Activated CD4-positive, alpha-beta T cell treated with anti-CD3 and anti-CD28 coated beads, Interleukin-2, amount 10 ng/mL, durations not matched to agents 24 days and 14 days (primary cell): Measurements from ENCODE around the gene CERS2. TPM values are rescaled to one million over a fixed set of nuclear protein-coding genes. Genes with fewer than 3 reads are reported as not detected.
"Not testable (repeated sequence)": the region's sequence is repeated elsewhere in the genome, so short reads cannot be mapped to it uniquely, and the experiment has no call there.

ENCODE experiments used
- DNase-seq: peaks from one replicate; pipeline ENCODE4 v3.0.0; 2022
- H3K27ac Mint-ChIP-seq: one replicate; pipeline ENCODE4 v1.8.0; 2022; ENCODE audit warnings: mild to moderate bottlenecking, mixed read lengths
- H3K27me3 Mint-ChIP-seq: one replicate; pipeline ENCODE4 v1.8.0; 2022; ENCODE audit warnings: mixed read lengths
- H3K36me3 Mint-ChIP-seq: one replicate; pipeline ENCODE4 v1.8.0; 2022; ENCODE audit warnings: low read depth, mild to moderate bottlenecking, mixed read lengths
- H3K4me1 Mint-ChIP-seq: one replicate; pipeline ENCODE4 v1.8.0; 2021; ENCODE audit warnings: mixed read lengths
- H3K4me3 Mint-ChIP-seq: one replicate; pipeline ENCODE4 v1.8.0; 2022; ENCODE audit warnings: mild to moderate bottlenecking, moderate library complexity, mixed read lengths
- H3K9me3 Mint-ChIP-seq: one replicate; pipeline ENCODE4 v1.8.0; 2021; ENCODE audit warnings: mixed read lengths
- intact Hi-C: fragments of 100-400 bp; cut with micrococcal nuclease; formaldehyde crosslinking; loops from one replicate; pipeline ENCODE4 v1.15.1; 2023
- total RNA-seq: library from RNA; stranded (reverse); gene quantifications from 2 replicates; pipeline ENCODE4 v1.2.3, GENCODE V29; 2022

CERS2 gene
- total RNA-seq, 1 donor from 2014 or later, result 195 TPM

GRCh38 chr1:150944856-150945255 lies 29.8 kb downstream of the CERS2 start:
- Mint-ChIP-seq H3K4me3 (no peak overlapping the region), H3K4me1 (peaks cover 3% of the 10 kb centered on the region), H3K27ac (peak overlapping the region; percentile 57), H3K9me3 (no peaks in the 10 kb centered on the region), H3K27me3 (no peaks in the 10 kb centered on the region), H3K36me3 (peaks cover 67% of the 10 kb centered on the region)
- intact Hi-C loops, result no loop called here
- no peak for DNase-seq

GRCh38 chr1:150931773-150932172 lies 42.9 kb downstream of the CERS2 start:
- H3K4me1 Mint-ChIP-seq, result peaks cover 13% of the 10 kb centered on the region
- H3K4me3 Mint-ChIP-seq, result no peak overlapping the region
- H3K9me3 Mint-ChIP-seq, result peaks cover 7% of the 10 kb centered on the region
- no peak for DNase-seq
- H3K27ac Mint-ChIP-seq, result no peak overlapping the region
- no peaks in the 10 kb centered on the region for H3K27me3 Mint-ChIP-seq
- intact Hi-C loops, result no loop called here
- H3K36me3 Mint-ChIP-seq, result peaks cover 72% of the 10 kb centered on the region

- H3K27ac Mint-ChIP-seq, intact Hi-C loops, H3K9me3 Mint-ChIP-seq, H3K27me3 Mint-ChIP-seq, DNase-seq, H3K4me3 Mint-ChIP-seq: not testable (repeated sequence)
- peaks cover 18% of the 10 kb centered on the region for H3K4me1 Mint-ChIP-seq
- H3K36me3 Mint-ChIP-seq, result peaks cover 57% of the 10 kb centered on the region
Measured at GRCh38 chr1:150928775-150929174, 45.9 kb downstream of the CERS2 start.

GRCh38 chr1:150928286-150928685 lies 46.3 kb downstream of the CERS2 start:
- DNase-seq, result no peak
- intact Hi-C loops, result no loop called here
- Mint-ChIP-seq H3K4me1 (peaks cover 18% of the 10 kb centered on the region), H3K9me3 (peaks cover 7% of the 10 kb centered on the region), H3K27me3 (no peaks in the 10 kb centered on the region), H3K27ac (peak overlapping the region; percentile 47), H3K4me3 (peak overlapping the region; percentile 58), H3K36me3 (peaks cover 57% of the 10 kb centered on the region)

- Mint-ChIP-seq H3K9me3 (peaks cover 5% of the 10 kb centered on the region), H3K4me3 (peak overlapping the region; percentile 93), H3K27me3 (no peaks in the 10 kb centered on the region), H3K4me1 (peaks cover 21% of the 10 kb centered on the region), H3K36me3 (peaks cover 54% of the 10 kb centered on the region), H3K27ac (no peak overlapping the region)
- intact Hi-C loops, result loop anchor here (2.0 kb wide), 1 partner anchor 299 kb away; the partner anchor contains the start of gene ENSA
- DNase-seq, result no peak
Measured at GRCh38 chr1:150927624-150928023, 47.0 kb downstream of the CERS2 start.

- Mint-ChIP-seq H3K36me3 (peaks cover 42% of the 10 kb centered on the region), H3K4me3 (peak within 1 kb of the TSS; percentile 93)
Measured at GRCh38 chr1:150926097-150926741, 48.4 kb downstream of the CERS2 start, which contains the start of gene SETDB1. TSS of gene SETDB1 (plus strand) at chr1:150926363. CDS start at chr1:150927715, 1,352 bp downstream.

GRCh38 chr1:150925080-150925479 lies 49.6 kb downstream of the CERS2 start:
- DNase-seq, result peak; percentile 65
- peak overlapping the region; percentile 93 for H3K4me3 Mint-ChIP-seq
- H3K9me3 Mint-ChIP-seq, result no peaks in the 10 kb centered on the region
- H3K27ac Mint-ChIP-seq, result peak overlapping the region; percentile 97
- peaks cover 31% of the 10 kb centered on the region for H3K36me3 Mint-ChIP-seq
- H3K27me3 Mint-ChIP-seq, result no peaks in the 10 kb centered on the region
- intact Hi-C loops, result no loop called here
- peaks cover 28% of the 10 kb centered on the region for H3K4me1 Mint-ChIP-seq

More at GRCh38 chr1:150926097-150926741, 48.4 kb downstream of the CERS2 start, which contains the start of gene SETDB1:
- no peaks in the 10 kb centered on the region for H3K9me3 Mint-ChIP-seq
- no peaks in the 10 kb centered on the region for H3K27me3 Mint-ChIP-seq
- peaks cover 28% of the 10 kb centered on the region for H3K4me1 Mint-ChIP-seq
- intact Hi-C loops, result loop anchor here (1.0 to 2.0 kb wide), 3 partner anchors 50 to 364 kb away; partner anchors contain the start of genes ARNT and ENSA
- peak within 1 kb of the TSS; percentile 97 for H3K27ac Mint-ChIP-seq
- peak; percentile 97 for DNase-seq

- H3K36me3 Mint-ChIP-seq, result peaks cover 8% of the 10 kb centered on the region
- H3K9me3 Mint-ChIP-seq, result no peaks in the 10 kb centered on the region
- peaks cover 21% of the 10 kb centered on the region for H3K4me1 Mint-ChIP-seq
- DNase-seq, result peak; percentile 92
- H3K4me3 Mint-ChIP-seq, result peak overlapping the region; percentile 21
- intact Hi-C loops, result loop anchor here (1.0 to 2.0 kb wide), 6 partner anchors 32 to 226 kb away; partner anchors contain the start of genes ARNT, CTSS and GOLPH3L
- H3K27ac Mint-ChIP-seq, result no peak overlapping the region
- H3K27me3 Mint-ChIP-seq, result no peaks in the 10 kb centered on the region
Measured at GRCh38 chr1:150922519-150922975, 52.1 kb downstream of the CERS2 start.

GRCh38 chr1:150917387-150917786 lies 57.2 kb downstream of the CERS2 start:
- Mint-ChIP-seq H3K4me3 (no peak overlapping the region), H3K4me1 (peaks cover 5% of the 10 kb centered on the region), H3K27me3 (no peaks in the 10 kb centered on the region), H3K36me3 (no peaks in the 10 kb centered on the region), H3K9me3 (no peaks in the 10 kb centered on the region), H3K27ac (no peak overlapping the region)
- intact Hi-C loops, result no loop called here
- no peak for DNase-seq

Other genes starting within 250 kb of the CERS2 start
- 26.9 and 28.3 TPM in 2 replicates for gene CTSS, start 209.1 kb downstream of the CERS2 start, total RNA-seq
- gene CTSK, start 166.6 kb downstream of the CERS2 start, total RNA-seq, result 1.3 and 2.1 TPM in 2 replicates
- 30.3 and 33.6 TPM in 2 replicates for gene ARNT, start 98.2 kb downstream of the CERS2 start, total RNA-seq
- not detected in 2 replicates for gene CTXND2, start 87.7 kb downstream of the CERS2 start, total RNA-seq
- 56.2 and 62.3 TPM in 2 replicates for gene SETDB1, start 48.5 kb downstream of the CERS2 start, total RNA-seq
- 0.12 TPM in 1 of 2 replicates, not detected in the other for gene ANXA9, start 7.5 kb upstream of the CERS2 start, total RNA-seq
- gene MINDY1, start 32.1 kb upstream of the CERS2 start, total RNA-seq, result 11.5 and 12.5 TPM in 2 replicates
- gene PRUNE1, start 33.6 kb upstream of the CERS2 start, total RNA-seq, result 13.3 and 15.2 TPM in 2 replicates
- 0.85 and 1.8 TPM in 2 replicates for gene BNIPL, start 61.8 kb upstream of the CERS2 start, total RNA-seq
- 1.0 and 1.2 TPM in 2 replicates for gene C1orf56, start 72.9 kb upstream of the CERS2 start, total RNA-seq
- 189 and 190 TPM in 2 replicates for gene CDC42SE1, start 84.8 kb upstream of the CERS2 start, total RNA-seq
- gene MLLT11, start 85.6 kb upstream of the CERS2 start, total RNA-seq, result 2.9 and 3.0 TPM in 2 replicates
- gene GABPB2, start 95.9 kb upstream of the CERS2 start, total RNA-seq, result 19.4 and 20.3 TPM in 2 replicates
- gene SEMA6C, start 171.8 kb upstream of the CERS2 start, total RNA-seq, result 2.3 and 2.5 TPM in 2 replicates
- gene TNFAIP8L2, start 181.8 kb upstream of the CERS2 start, total RNA-seq, result 29.4 and 32.5 TPM in 2 replicates
- gene LYSMD1, start 191.1 kb upstream of the CERS2 start, total RNA-seq, result 4.7 and 5.2 TPM in 2 replicates
- gene SCNM1, start 191.3 kb upstream of the CERS2 start, total RNA-seq, result 96.7 and 100 TPM in 2 replicates
- gene TMOD4, start 201.1 kb upstream of the CERS2 start, total RNA-seq, result 1.3 and 1.8 TPM in 2 replicates
- 86.7 and 92.3 TPM in 2 replicates for gene VPS72, start 215.4 kb upstream of the CERS2 start, total RNA-seq
- gene PIP5K1A, start 223.7 kb upstream of the CERS2 start, total RNA-seq, result 97.7 and 98.7 TPM in 2 replicates